ENCODE results near the gene ADIPOR1. TPM values are rescaled to one million over a fixed set of nuclear protein-coding genes. Genes with fewer than 3 reads are reported as not detected.

ADIPOR1 gene
- total RNA-seq, 1 donor from 2014 or later, result 126 TPM

GRCh38 chr1:202966006-202966898 lies 8.1 kb upstream of the ADIPOR1 start:
- peak overlapping the region; percentile 92 for H3K4me3 ChIP-seq
- H3K27me3 ChIP-seq, result no peaks in the 10 kb centered on the region
- DNase-seq (peak; percentile 70), ATAC-seq (peak; percentile 32)
- peak overlapping the region; percentile 87 for H3K27ac ChIP-seq
- H3K36me3 ChIP-seq, result peaks cover 32% of the 10 kb centered on the region
- H3K4me1 ChIP-seq, result peaks cover 22% of the 10 kb centered on the region
- TF ChIP-seq CTCF (IDR thresholded peaks at IDR 0.05), result no peak
- intact Hi-C loops (cut with DNase I), result no loop called here
- no peaks in the 10 kb centered on the region for H3K9me3 ChIP-seq

- DNase-seq, result no peak
- peaks cover 22% of the 10 kb centered on the region for H3K4me1 ChIP-seq
- H3K36me3 ChIP-seq, result peaks cover 32% of the 10 kb centered on the region
- intact Hi-C loops (cut with DNase I), result no loop called here
- no peaks in the 10 kb centered on the region for H3K27me3 ChIP-seq
- TF ChIP-seq CTCF (IDR thresholded peaks at IDR 0.05), result no peak
- no peaks in the 10 kb centered on the region for H3K9me3 ChIP-seq
- no peak for ATAC-seq
- H3K4me3 ChIP-seq, result no peak overlapping the region
- no peak overlapping the region for H3K27ac ChIP-seq
These were observed 7.3 kb upstream of the ADIPOR1 start for GRCh38 chr1:202965422-202965821.

GRCh38 chr1:202964791-202965410 lies 6.8 kb upstream of the ADIPOR1 start:
- no peak for DNase-seq
- no peak overlapping the region for H3K27ac ChIP-seq
- no peak overlapping the region for H3K4me3 ChIP-seq
- H3K9me3 ChIP-seq, result no peaks in the 10 kb centered on the region
- intact Hi-C loops (cut with DNase I), result no loop called here
- no peak for ATAC-seq
- peaks cover 22% of the 10 kb centered on the region for H3K4me1 ChIP-seq
- TF ChIP-seq CTCF (IDR thresholded peaks at IDR 0.05), result no peak
- no peaks in the 10 kb centered on the region for H3K27me3 ChIP-seq
- peaks cover 32% of the 10 kb centered on the region for H3K36me3 ChIP-seq

- no peaks in the 10 kb centered on the region for H3K9me3 ChIP-seq
- no peaks in the 10 kb centered on the region for H3K27me3 ChIP-seq
- H3K36me3 ChIP-seq, result peaks cover 32% of the 10 kb centered on the region
- peaks cover 24% of the 10 kb centered on the region for H3K4me1 ChIP-seq
- DNase-seq (no peak), ATAC-seq (no peak)
- intact Hi-C loops (cut with DNase I), result no loop called here
- TF ChIP-seq CTCF (IDR thresholded peaks at IDR 0.05), result no peak
- H3K4me3 ChIP-seq, result no peak overlapping the region
- no peak overlapping the region for H3K27ac ChIP-seq
These were observed 3.2 kb upstream of the ADIPOR1 start for GRCh38 chr1:202961220-202961880.

GRCh38 chr1:202959276-202959620 lies 1.1 kb upstream of the ADIPOR1 start:
- ATAC-seq (no peak), DNase-seq (no peak)
- peak overlapping the region; percentile 98 for H3K27ac ChIP-seq
- H3K4me1 ChIP-seq, result peaks cover 38% of the 10 kb centered on the region
- no peak for TF ChIP-seq CTCF (IDR thresholded peaks at IDR 0.05)
- H3K9me3 ChIP-seq, result no peaks in the 10 kb centered on the region
- no peaks in the 10 kb centered on the region for H3K27me3 ChIP-seq
- intact Hi-C loops (cut with DNase I), result no loop called here
- H3K4me3 ChIP-seq, result no peak overlapping the region
- H3K36me3 ChIP-seq, result peaks cover 23% of the 10 kb centered on the region
